SH-SY5Y (cell line): ENCODE results near the gene DNAJC21.

Experiments
- GATA2 ChIP-seq: IDR thresholded peaks from 2 replicates; pipeline ENCODE4 v1.6.1; 2011; ENCODE audit warnings: mild to moderate bottlenecking, low read depth, low read length
- GATA3 ChIP-seq: IDR thresholded peaks from 2 replicates; pipeline ENCODE4 v1.6.1; 2011; ENCODE audit warnings: low read depth, mild to moderate bottlenecking, low read length, moderate library complexity

- TF ChIP-seq GATA2 (no peak), GATA3 (no peak)
These were observed 30.3 kb upstream of the DNAJC21 start for GRCh38 chr5:34899066-34899465.
